ENCODE results near the gene PCYOX1L.

GRCh38 chr5:149408252-149409099 lies 50.6 kb downstream of the PCYOX1L start:
- TF ChIP-seq CTCF (IDR thresholded peaks at IDR 0.05) = no peak
- no peak for TF ChIP-seq POLR2A (IDR thresholded peaks at IDR 0.05)

All from esophagus squamous epithelium (tissue), 4 donors.